ENCODE measurements around the gene MESD.

The MESD gene

DNA sequence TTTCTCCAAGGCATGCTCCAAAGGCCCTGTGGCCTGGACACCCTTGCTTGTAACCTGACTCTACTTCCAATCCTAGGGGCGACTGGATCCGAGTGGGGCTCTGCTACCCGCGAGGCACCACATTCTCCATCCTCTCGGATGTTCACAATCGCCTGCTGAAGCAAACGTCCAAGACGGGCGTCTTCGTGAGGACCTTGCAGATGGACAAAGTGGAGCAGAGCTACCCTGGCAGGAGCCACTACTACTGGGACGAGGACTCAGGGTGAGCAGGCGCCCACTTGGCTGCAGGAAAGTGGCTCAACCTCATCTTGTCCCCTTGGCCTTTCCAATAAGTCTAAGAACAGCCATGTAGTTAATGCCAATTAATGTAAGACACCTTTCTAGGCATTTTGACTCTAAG lies 51.9 kb downstream of the MESD start:
- DNase-seq (ENCODE audit: low spot score) = no peak

DNA sequence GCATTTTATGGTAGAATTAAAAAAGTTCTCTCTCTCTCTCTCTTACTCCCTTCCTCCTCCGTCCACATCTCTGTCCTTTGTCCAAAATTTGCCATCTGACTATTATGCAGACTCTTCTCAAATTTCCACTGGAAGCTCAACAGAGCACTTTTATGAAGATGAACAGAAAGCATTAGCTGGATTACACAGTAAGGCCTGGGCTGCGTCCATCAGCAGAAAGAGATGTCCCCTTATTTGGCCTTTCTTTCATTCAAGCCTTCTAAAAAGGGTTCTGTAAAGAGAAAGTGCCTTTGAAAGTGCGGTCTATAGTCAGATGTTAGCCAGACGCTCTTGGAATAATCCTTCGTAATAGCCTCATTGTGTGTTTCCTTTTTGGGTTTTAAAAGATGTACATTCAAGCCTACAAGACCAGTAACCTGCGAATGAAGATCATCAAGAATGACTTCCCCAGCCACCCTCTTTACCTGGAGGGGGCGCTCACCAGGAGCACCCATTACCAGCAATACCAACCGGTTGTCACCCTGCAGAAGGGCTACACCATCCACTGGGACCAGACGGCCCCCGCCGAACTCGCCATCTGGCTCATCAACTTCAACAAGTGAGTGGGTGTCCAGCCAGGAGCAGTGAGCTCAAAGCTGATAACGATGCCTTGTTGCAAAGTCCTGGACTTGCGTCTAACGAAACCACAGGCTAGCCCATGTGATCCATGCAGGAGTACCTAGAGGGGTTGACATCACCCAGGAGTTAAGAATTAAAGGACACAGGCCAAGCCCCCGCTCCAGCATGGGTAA lies 53.1 kb downstream of the MESD start:
- no peak for DNase-seq (ENCODE audit: low spot score)

DNA sequence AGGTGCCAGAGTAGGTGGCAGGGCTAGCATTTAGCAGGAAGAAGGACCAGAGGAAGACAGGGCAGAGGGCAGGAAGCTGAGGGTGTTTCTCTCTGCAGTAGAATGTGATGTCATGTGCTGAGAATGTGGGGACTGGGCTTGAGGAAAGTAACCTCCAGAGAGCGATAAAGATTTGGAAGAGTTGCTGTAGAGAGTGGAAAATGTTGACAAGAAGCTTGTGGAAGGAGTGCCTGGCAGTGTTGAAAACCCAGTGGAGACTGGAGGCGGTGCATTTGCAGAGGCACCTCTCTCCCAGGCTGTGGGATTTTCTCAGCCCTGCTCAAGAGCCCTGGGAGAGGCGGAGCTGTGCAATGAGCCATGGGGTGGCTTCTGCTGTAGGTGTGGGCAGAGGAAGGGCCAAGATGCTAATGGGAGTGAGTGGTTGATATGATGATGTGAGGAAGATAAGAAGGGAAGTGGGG lies 54.8 kb downstream of the MESD start:
- DNase-seq (ENCODE audit: low spot score) = peak; percentile 24

DNA sequence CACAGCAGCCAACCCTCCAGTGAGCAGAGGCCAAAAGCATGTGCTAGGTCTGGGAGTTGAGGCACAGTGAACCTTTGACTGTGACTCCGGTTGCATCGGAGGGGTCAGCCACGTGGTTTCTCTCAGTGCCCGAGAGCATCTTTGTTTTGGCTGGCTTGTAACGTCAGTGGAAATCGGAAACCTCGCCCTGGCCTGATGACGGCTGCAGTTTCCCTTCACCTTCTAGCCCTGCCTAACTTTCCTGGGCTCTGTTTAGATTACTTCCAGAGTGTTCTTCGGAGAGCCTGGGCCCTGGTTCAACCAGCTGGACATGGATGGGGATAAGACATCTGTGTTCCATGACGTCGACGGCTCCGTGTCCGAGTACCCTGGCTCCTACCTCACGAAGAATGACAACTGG lies 56.6 kb downstream of the MESD start:
- peak; percentile 23 for DNase-seq (ENCODE audit: low spot score)

DNA sequence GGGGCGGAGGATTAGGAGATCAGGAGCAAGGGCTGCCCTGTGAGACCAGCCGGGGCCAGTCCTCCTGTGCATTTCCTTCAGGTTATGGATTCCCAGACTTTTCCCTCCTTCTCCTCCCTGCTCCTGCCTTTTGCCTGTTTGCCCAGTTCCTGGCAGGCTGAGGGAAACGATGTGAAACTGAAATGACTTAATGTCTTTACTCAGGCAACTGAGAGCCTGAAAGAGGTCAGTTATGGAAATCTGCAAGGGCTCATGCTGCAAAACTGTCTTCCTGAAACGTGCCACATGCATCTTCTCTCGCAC lies 57.2 kb downstream of the MESD start:
- DNase-seq (ENCODE audit: low spot score) = no peak

DNA sequence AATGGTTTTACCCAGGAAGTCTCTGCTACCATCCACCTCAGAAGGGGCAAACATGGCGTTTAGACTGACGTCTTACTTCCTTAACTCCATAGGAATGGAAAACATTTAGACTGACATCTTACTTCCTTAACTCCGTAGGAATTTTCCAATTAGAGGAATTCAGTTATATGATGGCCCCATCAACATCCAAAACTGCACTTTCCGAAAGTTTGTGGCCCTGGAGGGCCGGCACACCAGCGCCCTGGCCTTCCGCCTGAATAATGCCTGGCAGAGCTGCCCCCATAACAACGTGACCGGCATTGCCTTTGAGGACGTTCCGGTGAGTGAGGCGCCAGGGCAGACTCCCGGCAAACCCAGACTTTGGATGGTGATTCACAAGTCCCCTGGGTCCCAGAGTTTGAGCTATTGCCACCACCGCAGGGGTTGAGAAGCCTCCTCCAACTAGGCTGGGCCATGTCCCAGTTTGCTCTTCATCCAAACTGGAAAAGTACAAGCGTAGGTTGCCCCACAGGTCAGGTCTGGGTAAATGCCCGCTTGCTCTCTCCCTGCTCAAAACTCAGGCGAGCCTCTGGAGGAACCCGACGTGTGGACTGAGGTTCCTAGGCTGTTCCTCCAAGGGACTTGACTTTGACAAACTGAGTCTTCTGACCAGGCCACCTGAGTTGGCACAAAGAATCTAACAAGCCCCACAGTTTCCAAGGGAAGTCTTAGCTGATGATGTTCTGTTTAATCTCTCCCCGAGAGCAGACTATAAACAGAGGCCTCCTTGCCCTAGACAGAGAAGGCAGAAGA lies 57.7 kb downstream of the MESD start:
- no peak for DNase-seq (ENCODE audit: low spot score)

DNA sequence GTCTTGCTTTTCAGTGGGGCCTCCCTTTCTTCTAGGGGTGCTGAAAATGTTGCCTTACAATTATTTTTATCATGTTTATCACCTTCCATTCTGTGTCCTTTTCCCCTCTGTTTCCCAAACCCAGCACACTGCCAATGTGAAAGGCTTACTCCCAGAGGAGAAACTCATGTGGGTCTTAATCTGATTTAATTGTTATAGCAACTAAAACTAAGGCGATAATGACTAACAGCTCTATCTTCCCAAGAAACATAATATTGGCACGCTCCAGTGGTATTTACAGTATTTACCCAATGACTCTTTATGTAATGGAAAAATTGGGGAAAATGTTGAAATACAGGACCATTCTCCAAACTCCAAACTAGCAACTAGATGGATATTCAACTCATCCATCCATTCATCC lies 58.4 kb downstream of the MESD start:
- peak; percentile 25 for DNase-seq (ENCODE audit: low spot score)

DNA sequence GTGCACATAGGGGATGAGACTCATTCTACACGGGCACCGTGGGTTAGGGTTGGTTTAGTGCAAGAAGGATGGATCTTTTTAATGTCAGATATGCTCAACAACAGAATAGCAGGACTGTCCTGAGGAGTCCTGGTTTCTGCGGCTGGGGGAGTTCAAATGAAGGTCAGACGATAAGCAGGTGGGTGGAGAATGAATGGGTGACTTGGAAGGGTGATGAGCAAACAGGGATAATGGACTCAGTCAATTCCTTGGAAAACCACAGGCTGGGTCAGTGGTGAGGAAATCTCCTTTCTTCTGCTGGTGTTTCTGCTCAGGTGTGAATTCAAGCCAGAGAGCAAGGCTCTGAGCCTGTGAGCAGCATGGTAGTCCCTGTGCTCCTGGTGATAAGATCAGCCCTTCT lies 59.9 kb downstream of the MESD start:
- no peak for DNase-seq (ENCODE audit: low spot score)

DNA sequence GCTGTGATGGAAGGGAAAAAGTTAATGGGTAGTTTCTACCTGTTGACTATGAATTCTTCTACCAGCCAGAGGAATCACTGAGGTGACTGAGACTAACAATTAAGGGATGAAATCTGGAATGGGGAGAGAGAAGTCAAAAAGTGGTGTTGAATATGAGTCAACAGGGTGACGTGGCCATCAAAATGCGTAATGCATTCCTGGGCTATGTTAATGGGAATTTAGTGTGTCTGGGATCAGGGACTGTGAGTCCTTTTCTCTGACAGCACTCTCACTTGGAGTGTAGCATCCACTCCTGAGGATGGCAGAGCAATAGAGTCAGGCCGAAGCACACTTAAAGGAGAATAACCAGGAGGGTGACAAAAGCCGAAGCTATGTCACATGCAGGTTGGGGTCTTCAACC lies 60.4 kb downstream of the MESD start:
- DNase-seq (ENCODE audit: low spot score) = peak; percentile 86

DNA sequence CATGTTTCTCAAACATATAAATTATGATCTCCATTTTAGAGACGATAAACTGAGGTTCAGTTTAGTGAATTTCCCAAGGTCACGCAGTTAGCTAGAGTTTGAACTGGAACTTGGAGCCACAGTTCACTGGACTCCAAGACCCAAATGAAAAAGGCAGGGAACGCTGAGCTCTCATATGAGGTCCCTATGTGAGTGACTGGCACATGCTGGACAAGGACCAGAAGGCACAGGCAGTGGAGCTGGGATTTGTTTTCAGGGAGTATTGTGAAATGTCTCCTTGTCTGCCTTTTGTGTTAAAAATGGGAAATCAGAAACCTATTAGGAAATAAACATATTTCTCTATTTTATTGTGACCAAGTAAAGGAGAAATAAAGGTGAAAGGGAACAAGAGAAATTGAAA lies 63.5 kb downstream of the MESD start:
- no peak for DNase-seq (ENCODE audit: low spot score)

DNA sequence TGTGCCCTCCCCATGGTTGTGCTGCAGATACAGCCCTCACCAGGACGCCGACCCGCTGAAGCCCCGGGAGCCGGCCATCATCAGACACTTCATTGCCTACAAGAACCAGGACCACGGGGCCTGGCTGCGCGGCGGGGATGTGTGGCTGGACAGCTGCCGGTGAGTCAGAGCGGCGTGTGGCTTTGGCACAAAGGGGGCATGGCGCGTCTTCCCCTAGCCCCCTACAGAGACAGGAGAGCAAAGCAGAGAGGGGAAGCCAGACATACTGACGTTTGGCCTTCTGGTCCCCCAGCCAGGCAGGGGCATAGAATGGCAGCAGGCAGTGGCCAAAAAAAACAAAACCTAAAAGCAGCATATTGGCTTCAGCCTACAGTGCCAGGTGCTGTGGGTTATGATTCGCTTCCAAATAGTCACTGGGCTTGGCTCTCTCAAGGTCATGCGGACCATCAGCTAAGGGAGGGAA lies 64.0 kb downstream of the MESD start:
- no peak for DNase-seq (ENCODE audit: low spot score)

DNA sequence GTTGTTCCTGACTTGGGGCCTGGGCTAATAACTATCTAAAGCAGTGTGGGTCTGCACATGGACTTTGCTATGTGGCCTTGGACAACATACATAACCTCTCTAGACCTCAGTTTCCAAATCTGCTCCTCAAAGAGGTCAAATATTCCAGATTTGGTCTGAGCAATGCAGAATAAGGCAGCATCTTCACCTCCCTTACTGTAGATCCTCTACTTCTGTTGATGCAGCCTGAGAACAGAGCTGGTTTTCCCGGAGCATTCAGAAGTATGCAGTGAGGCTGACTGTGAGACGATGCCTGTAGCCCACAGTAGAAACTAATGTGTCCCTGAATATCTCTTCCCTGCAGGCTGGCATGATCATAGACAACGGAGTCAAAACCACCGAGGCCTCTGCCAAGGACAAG lies 65.3 kb downstream of the MESD start:
- no peak for DNase-seq (ENCODE audit: low spot score)

DNA sequence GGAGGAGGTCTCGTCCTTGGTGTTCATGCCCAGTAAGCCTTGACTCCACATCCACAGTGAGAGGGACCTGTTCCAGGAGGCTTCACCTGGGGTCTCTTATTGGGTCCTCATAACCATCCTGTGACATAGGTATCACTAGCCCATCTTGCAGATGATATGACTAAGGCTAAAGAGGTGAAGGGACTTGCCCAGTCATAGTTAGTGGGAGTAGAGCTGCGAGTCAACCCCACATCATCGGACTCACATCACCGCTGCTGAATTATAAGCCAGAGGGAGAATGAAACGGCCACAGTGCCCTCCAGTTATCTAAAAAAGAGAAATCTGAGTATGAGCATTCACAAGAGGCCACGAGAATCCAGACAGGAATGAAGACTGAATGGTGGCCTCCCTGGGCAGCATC lies 66.0 kb downstream of the MESD start:
- DNase-seq (ENCODE audit: low spot score) = no peak

DNA sequence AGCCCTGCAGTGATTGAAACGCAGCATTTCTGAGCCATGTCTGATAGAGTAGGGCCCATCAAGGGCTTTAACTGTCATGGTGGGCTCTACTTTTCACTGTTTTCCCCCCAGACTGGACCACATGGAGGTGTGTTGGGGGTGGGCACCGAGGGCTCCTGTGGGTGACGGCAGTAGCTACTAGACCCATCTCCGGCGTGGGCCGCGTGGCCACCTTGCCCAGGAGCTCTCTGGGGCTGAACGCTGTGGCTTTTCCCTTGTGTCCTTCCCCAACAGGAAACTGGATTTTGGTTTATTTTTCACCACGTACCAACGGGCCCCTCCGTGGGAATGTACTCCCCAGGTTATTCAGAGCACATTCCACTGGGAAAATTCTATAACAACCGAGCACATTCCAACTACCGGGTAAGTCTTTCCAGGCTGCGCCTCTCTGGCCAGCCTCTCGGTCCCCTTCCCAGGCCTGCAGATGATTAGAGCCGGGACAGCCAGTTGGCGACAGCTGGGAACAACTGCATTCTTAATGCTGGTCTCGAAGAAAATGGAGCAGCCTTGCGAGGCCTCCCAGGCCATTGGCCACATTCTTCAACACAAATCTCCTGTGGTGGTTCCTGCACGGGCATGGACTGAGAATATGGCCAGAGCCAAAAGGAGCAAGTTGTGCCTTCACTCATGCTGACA lies 67.7 kb downstream of the MESD start:
- no peak for DNase-seq (ENCODE audit: low spot score)

DNA sequence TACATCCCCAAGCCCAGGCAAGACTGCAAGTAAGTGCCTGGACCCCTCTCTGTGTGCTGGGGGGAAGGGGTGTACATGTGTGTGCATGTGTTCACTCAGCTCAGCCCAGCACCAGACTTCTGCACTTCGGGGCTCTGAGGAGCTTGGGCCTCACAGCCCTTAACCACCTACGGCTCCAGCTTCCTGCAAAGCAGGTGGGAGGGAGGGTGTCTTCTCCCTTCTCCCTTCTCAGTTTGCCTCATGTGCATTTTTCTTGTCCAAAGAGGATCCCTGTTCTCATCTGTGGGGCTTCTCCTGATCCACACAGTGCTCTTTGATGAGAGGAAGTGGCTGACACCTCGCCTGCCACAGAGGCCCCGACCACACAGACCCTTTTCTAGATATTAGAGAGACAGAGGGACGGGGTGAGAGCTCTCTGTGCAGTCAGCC lies 69.3 kb downstream of the MESD start:
- no peak for DNase-seq (ENCODE audit: low spot score)

DNA sequence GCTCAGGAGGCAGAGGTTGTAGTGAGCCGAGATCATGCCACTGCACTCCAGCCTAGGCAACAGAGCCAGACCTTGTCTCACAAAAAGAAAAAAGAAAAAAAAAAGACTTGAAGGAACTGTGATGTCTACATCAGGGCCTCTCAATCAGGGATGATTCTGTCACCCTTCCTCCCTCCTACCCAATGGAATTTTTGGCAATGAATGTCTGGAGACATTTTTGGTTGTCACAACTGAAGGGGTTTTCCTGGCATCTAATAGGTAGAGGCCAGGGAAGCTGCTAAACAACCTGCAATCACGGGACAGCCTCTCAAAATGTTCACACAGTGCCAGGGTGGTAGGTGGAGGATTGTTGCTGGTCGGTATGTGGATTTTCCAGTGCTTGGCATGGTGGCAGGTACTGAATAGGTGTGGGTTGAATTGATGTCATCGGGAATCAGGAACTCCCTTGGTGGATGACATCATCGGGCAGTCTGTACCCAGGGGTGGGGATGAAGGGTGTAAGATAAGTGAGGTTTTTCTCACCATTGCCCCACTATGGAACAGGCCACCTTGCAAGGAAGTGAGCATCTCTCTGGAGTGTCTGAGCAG lies 71.3 kb downstream of the MESD start:
- no peak for DNase-seq (ENCODE audit: low spot score)

DNA sequence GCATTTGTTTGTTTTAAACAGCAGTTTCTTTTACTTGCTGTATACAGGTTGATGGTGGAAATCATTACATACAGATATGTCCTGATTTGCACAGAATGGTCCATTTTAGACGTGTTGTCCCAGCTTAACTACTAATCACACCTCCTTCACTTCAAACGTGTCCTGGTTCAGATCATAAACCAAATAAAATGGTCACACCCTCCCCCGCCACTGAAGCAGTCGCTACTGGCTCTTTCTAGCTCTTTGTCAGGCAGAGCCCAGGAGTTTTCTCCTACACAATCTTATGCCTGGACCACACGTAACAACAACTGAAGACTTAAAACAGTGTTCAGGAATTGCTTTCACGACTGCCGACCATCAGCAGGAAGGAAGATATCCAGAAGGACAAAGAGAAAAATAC lies 73.6 kb downstream of the MESD start:
- no peak for DNase-seq (ENCODE audit: low spot score)

DNA sequence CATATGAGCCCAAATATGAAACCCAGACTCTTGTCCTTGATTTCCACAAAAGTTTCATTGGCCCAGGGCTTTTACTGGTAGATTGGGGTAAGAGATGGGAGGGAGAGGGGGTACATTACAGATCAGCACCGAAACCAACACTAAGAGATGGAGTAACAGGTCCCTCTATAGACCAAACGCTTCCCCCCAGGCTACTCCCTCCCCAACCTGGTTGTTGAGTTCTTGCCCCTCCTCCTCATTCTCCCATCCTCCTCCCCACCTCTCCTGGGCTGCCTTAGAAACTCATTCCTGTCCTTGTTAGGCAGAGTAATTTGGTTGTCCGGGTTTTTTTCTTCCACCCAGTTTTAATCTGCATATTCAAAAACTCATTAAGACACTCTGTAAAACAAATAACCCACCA lies 74.1 kb downstream of the MESD start:
- DNase-seq (ENCODE audit: low spot score) = no peak

DNA sequence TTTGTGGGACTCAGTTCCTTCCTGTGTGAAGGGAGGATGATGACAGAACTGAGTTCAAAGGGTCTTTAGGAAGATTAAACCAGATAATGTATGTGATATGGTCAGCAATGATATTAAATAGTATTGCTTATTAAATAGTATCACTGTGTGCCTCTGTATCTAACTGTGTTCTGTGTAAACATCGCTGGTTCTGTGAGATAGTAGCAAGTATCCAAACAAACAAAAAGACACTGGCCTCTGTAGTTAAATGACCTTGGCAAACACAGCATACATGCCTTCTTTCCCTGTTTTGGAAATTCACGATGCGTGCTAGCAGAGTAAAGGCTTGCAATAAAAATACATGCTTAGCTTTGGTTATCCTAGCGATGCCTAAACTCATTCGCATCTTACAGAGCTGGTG lies 76.1 kb downstream of the MESD start:
- no peak for DNase-seq (ENCODE audit: low spot score)

DNA sequence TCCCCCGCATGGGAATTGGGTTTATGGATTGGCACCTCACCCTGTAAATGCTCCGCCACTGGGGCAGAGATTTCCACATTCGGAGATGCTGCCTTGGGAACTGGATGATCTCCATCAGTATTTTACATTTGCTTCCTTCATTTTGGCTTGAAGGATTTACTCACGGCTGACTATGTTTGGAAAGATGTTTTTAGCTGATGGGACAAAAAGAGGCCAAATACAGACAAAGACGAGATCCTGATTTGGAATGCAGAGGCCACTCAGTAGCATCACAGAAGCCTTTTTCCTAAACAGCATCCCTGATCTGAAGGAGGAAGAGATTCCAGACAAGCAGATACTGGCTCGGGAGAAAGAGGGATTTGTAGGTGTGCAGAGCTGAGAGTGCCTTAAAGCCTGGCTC lies 76.9 kb downstream of the MESD start:
- DNase-seq (ENCODE audit: low spot score) = no peak

DNA sequence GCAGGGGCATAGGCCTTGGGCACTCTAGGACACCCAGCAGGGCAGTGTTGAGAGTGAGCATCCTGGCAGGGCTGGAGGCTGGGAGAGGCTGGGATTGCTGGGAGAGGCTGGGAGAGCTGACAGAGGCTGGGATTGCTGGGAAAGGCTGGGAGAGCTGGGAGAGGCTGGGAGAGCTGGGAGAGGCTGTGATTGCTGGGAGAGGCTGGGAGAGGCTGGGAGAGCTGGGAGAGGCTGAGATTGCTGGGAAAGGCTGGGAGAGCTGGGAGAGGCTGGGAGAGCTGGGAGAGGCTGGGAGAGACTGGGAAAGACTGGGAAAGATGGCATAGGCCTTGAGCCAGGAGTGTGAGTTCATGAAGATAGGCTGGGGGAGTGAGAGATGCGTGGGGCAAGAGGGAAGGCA lies 77.8 kb downstream of the MESD start:
- DNase-seq (ENCODE audit: low spot score) = no peak

DNA sequence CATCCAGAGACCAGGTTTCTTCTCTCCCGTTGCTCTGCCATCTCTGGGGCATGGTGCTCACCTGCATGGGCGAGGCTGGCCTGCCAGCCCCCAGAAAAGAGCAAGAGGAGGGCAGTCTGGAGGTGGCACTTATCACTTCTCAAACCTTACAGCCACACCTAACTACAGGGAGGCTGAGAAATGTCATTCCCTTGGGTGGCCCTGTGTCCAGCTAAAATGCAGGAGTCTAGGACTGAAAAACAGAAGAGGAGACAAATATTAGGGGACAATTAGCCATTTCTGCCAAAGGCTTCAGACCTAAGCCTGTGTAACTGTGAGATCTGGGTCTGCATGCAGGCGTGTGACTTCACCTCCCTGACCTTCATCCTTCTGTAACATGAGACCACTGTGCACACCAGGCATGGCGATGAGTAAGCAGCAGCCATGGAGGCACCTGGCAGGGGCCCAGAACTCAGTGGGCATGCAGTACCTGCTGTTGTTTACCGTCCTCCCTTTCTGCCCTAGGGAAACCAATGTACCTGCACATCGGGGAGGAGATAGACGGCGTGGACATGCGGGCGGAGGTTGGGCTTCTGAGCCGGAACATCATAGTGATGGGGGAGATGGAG lies 83.4 kb downstream of the MESD start:
- DNase-seq (ENCODE audit: low spot score) = no peak

All from AG08395 (cell line).